Endothelial cell of umbilical vein (primary cell): Measurements from ENCODE around the gene IL24. TPM values are rescaled to one million over a fixed set of nuclear protein-coding genes. Genes with fewer than 3 reads are reported as not detected.

ENCODE experiments used
- BruUV-seq: library from RNA; stranded (reverse); fragments of 400-500 nt; replicated peaks from 2 replicates; lab custom pipeline; 2021; lab: Mats Ljungman, UMichigan
- CTCF ChIA-PET: fragments of 300-600, 350-600 bp; sonication (Branson Sonifier 250); formaldehyde crosslinking; loops from one replicate; lab custom pipeline; 2021; ENCODE audit warnings: antibody characterized with exemption, inconsistent platforms; lab: Charles Lee
- POLR2A ChIA-PET: fragments of 300-600, 350-600 bp; sonication (Branson Sonifier 250); formaldehyde crosslinking; loops from one replicate; lab custom pipeline; 2021; ENCODE audit warnings: antibody characterized with exemption, inconsistent platforms; lab: Charles Lee
- DNase-seq: peaks from one replicate; pipeline ENCODE4 v3.0.0-alpha.2; 2011; ENCODE audit warnings: low read depth, low spot score
- FAIRE-seq: peaks from 2 replicates; lab custom pipeline; 2011; peaks lifted over from hg19 to GRCh38; lab: Jason Lieb, UNC
- H2AFZ ChIP-seq: 2 replicates; pipeline ENCODE4 v1.6.0; 2012; ENCODE audit warnings: low read depth, low read length, control low read depth, inconsistent platforms
- H3K27ac ChIP-seq: 2 replicates; pipeline ENCODE4 v1.5.1; 2011; ENCODE audit warnings: low read depth, mild to moderate bottlenecking, control low read depth, low read length, moderate library complexity; ENCODE audit not compliant: insufficient read depth
- H3K27me3 ChIP-seq, 2 experiments: 2 replicates each; pipeline versions ENCODE4 v1.6.0 to v1.6.1; 2011; ENCODE audit warnings: low read length in 2 of 2, mixed read lengths in 1 of 2; ENCODE audit not compliant: control insufficient read depth in 2 of 2, insufficient read depth in 2 of 2
- H3K36me3 ChIP-seq, 2 experiments: 2 replicates in 1 of 2; 3 replicates in 1 of 2; pipeline ENCODE4 v1.5.1; 2011; ENCODE audit warnings: low read length in 2 of 2, mild to moderate bottlenecking in 1 of 2, moderate library complexity in 1 of 2; ENCODE audit not compliant: control insufficient read depth in 2 of 2, insufficient read depth in 2 of 2; ENCODE audit errors: extremely low read depth in 1 of 2
- H3K4me1 ChIP-seq: 3 replicates; pipeline ENCODE4 v1.5.1; 2011; ENCODE audit warnings: mild to moderate bottlenecking, low read length; ENCODE audit not compliant: control insufficient read depth, insufficient read depth; ENCODE audit errors: extremely low read depth
- H3K4me2 ChIP-seq: 2 replicates; pipeline ENCODE4 v1.6.1; 2011; ENCODE audit warnings: low read length, control low read depth, mixed read lengths; ENCODE audit not compliant: insufficient read depth
- H3K4me3 ChIP-seq, 3 experiments: fragments of 200-600 bp in 1 of 3; sonication (generic), shearing (Covaris generic) in 1 of 3; replicated peaks in 1 of 3; 2 replicates each; pipeline ENCODE4 v1.5.1; 2011 to 2016; ENCODE audit warnings: control low read depth in 3 of 3, low read length in 3 of 3, mild to moderate bottlenecking in 2 of 3, inconsistent platforms in 1 of 3, low read depth in 1 of 3, moderate library complexity in 1 of 3; ENCODE audit not compliant: insufficient read depth in 1 of 3
- H3K79me2 ChIP-seq: 2 replicates; pipeline ENCODE4 v1.6.0; 2012; ENCODE audit warnings: low read length, inconsistent platforms; ENCODE audit not compliant: control insufficient read depth, insufficient read depth
- H3K9ac ChIP-seq: replicated peaks from 2 replicates; pipeline ENCODE3; 2011; ENCODE audit warnings: low read length, control low read depth; ENCODE audit not compliant: insufficient read depth; ENCODE audit errors: extremely low read depth
- H3K9me1 ChIP-seq: replicated peaks from 3 replicates; pipeline ENCODE4 v1.6.0; 2011; ENCODE audit warnings: mild to moderate bottlenecking, low read length; ENCODE audit not compliant: control insufficient read depth, insufficient read depth; ENCODE audit errors: extremely low read depth
- H3K9me3 ChIP-seq: replicated peaks from 2 replicates; pipeline ENCODE4 v1.5.1; 2012; ENCODE audit warnings: low read length, inconsistent platforms; ENCODE audit not compliant: control insufficient read depth, insufficient read depth
- H4K20me1 ChIP-seq: replicated peaks from 2 replicates; pipeline ENCODE3; 2011; ENCODE audit warnings: mild to moderate bottlenecking, low read length; ENCODE audit not compliant: control insufficient read depth, insufficient read depth; ENCODE audit errors: extremely low read depth
- CTCF ChIP-seq, 2 donors: IDR thresholded peaks; 1 replicate in 1 of 2; 2 replicates in 1 of 2; pipeline ENCODE4 v1.5.1; 2011; ENCODE audit warnings: low read length in 2 of 2, mild to moderate bottlenecking in 2 of 2, moderate library complexity in 2 of 2, control low read depth in 1 of 2, inconsistent platforms in 1 of 2, low read depth in 1 of 2; ENCODE audit not compliant: insufficient read depth in 1 of 2; ENCODE audit errors: extremely low read depth in 1 of 2
- EZH2 ChIP-seq: IDR thresholded peaks from 2 replicates; pipeline ENCODE4 v1.6.1; 2012; ENCODE audit warnings: borderline replicate concordance, low read depth, mild to moderate bottlenecking, moderate library complexity, low read length, inconsistent platforms; ENCODE audit not compliant: severe bottlenecking
- FOS ChIP-seq: IDR thresholded peaks from 2 replicates; pipeline ENCODE4 v1.6.1; 2011; ENCODE audit warnings: mild to moderate bottlenecking, low read length, moderate library complexity, borderline replicate concordance; ENCODE audit not compliant: insufficient read depth
- GATA2 ChIP-seq: IDR thresholded peaks from 2 replicates; pipeline ENCODE4 v1.7.0; 2011; ENCODE audit warnings: low read depth, mild to moderate bottlenecking, moderate library complexity, mixed read lengths, low read length; ENCODE audit not compliant: insufficient read length, insufficient read depth
- JUN ChIP-seq: IDR thresholded peaks from 2 replicates; pipeline ENCODE4 v1.6.1; 2011; ENCODE audit warnings: borderline replicate concordance, low read depth; ENCODE audit not compliant: insufficient read length, insufficient read depth
- MAX ChIP-seq: IDR thresholded peaks from 2 replicates; pipeline ENCODE4 v1.6.1; 2011; ENCODE audit not compliant: insufficient read depth, insufficient read length
- MYC ChIP-seq: IDR thresholded peaks from one replicate; pipeline ENCODE4 v1.6.1; 2011; ENCODE audit warnings: mild to moderate bottlenecking, low read depth, low read length
- POLR2A ChIP-seq: IDR thresholded peaks from 2 replicates; pipeline ENCODE4 v1.6.1; 2012; ENCODE audit warnings: low read depth, mild to moderate bottlenecking, control low read depth, low read length
- POLR2AphosphoS5 ChIP-seq: IDR thresholded peaks from 2 replicates; pipeline ENCODE4 v1.6.1; 2012; ENCODE audit warnings: low read depth, mild to moderate bottlenecking, control low read depth, low read length, moderate library complexity; ENCODE audit not compliant: insufficient read depth
- dilution Hi-C: fragments of 300-500 bp; cut with MboI; formaldehyde crosslinking; loops from one replicate; pipeline ENCODE4 v1.15.0; 2019; ENCODE audit warnings: low sequenced_read_pairs; ENCODE audit not compliant: extremely low pct_ligation_motif_present
- intact Hi-C: fragments of 100-400 bp; cut with micrococcal nuclease; formaldehyde crosslinking; loops from one replicate; pipeline ENCODE4 v1.10.0; 2022
- polyA plus RNA-seq, 4 experiments: library from polyadenylated mRNA; depleted of rRNA in 3 of 4; stranded (reverse) in 3 of 4; unstranded in 1 of 4; fragments of >200 nt; gene quantifications; 2 replicates each; pipeline versions ENCODE4 v1.2.1 to v1.2.3, GENCODE V29; 2011 to 2012; ENCODE audit warnings: missing spikeins in 1 of 4
- total RNA-seq: library from RNA; stranded (reverse); gene quantifications from 2 replicates; pipeline ENCODE4 v1.2.3, GENCODE V29; 2021

IL24 gene
- total and polyA plus RNA-seq, 2 donors (not counting 3 experiments of a cell fraction or from before 2014, with no cell fraction given) = not detected

- H3K4me3 ChIP-seq = no peak overlapping the region
- H4K20me1 ChIP-seq = no peaks in the 10 kb centered on the region
- H3K9ac ChIP-seq = no peak overlapping the region
- intact Hi-C loops (no loop called here), dilution Hi-C loops (no loop called here)
- peaks cover 2 to 3% of the 10 kb centered on the region in 2 experiments for H3K27me3 ChIP-seq
- H2AFZ ChIP-seq = no peak overlapping the region
- no peak for TF ChIP-seq FOS
- no peak for TF ChIP-seq POLR2A
- no peak for TF ChIP-seq EZH2
- no peak for TF ChIP-seq CTCF (IDR thresholded peaks at IDR 0.05; ENCODE audit: extremely low read depth in 1 of 2, insufficient read depth in 1 of 2, low read depth in 1 of 2, low read length in 2 of 2)
- no peak for TF ChIP-seq GATA2
- no peak for TF ChIP-seq MYC
- TF ChIP-seq MAX = no peak
- TF ChIP-seq JUN = no peak
- no peak for TF ChIP-seq POLR2AphosphoS5
- POLR2A ChIA-PET = no interaction called here
- no peak for FAIRE-seq
- H3K79me2 ChIP-seq = no peaks in the 10 kb centered on the region
- H3K9me3 ChIP-seq = no peaks in the 10 kb centered on the region
- no peaks in the 10 kb centered on the region for H3K9me1 ChIP-seq
- DNase-seq = no peak
- H3K4me2 ChIP-seq = no peak overlapping the region
- no peaks in the 10 kb centered on the region for H3K4me1 ChIP-seq
- no peak overlapping the region for H3K27ac ChIP-seq
- CTCF ChIA-PET = no interaction called here
- no peaks in the 10 kb centered on the region for H3K36me3 ChIP-seq
- BruUV-seq = no TSS peak
Measured at GRCh38 chr1:206951318-206952100, 54.3 kb downstream of the IL24 start.
